GM23338 (cell line): Measurements from ENCODE around the gene PTPRN2.

Experiments used
- CREB1 ChIP-seq: fragments of 250-450 bp; sonication (Bioruptor Pico); IDR thresholded peaks from 2 replicates; pipeline ENCODE4 v1.5.0; 2020; ENCODE audit warnings: low read depth, mild to moderate bottlenecking, moderate library complexity
- EZH2 ChIP-seq: fragments of 200-600 bp; sonication (generic); IDR thresholded peaks from one replicate; pipeline ENCODE4 v1.8.0; 2017; ENCODE audit warnings: antibody characterized with exemption, mild to moderate bottlenecking, low read depth; ENCODE audit not compliant: unreplicated experiment
- EZH2phosphoT487 ChIP-seq: fragments of 200-600 bp; sonication (generic); IDR thresholded peaks from one replicate; pipeline ENCODE4 v1.8.1; 2018; ENCODE audit warnings: antibody characterized with exemption; ENCODE audit not compliant: unreplicated experiment
- JUNB ChIP-seq: IDR thresholded peaks from one replicate; pipeline ENCODE4 v1.6.1; 2016; ENCODE audit warnings: antibody characterized with exemption; ENCODE audit not compliant: unreplicated experiment
- NANOG ChIP-seq: IDR thresholded peaks from 2 replicates; pipeline ENCODE4 v1.6.1; 2016; ENCODE audit warnings: antibody characterized with exemption, borderline replicate concordance
- POLR2AphosphoS5 ChIP-seq: IDR thresholded peaks from 2 replicates; pipeline ENCODE4 v1.6.1; 2016; ENCODE audit warnings: antibody characterized with exemption, low read depth
- TF ChIP-seq, protein P1 (sequence below), 2 experiments: fragments of 200-600 bp in 1 of 2; sonication (generic) in 1 of 2; conservative IDR thresholded peaks; 2 replicates each; pipeline versions ENCODE4 v1.5.1 to v1.6.1; 2016 to 2017; ENCODE audit warnings: antibody characterized with exemption in 2 of 2, low read depth in 2 of 2, mild to moderate bottlenecking in 2 of 2, moderate library complexity in 1 of 2
- TF ChIP-seq, protein P2 (sequence below): IDR thresholded peaks from 2 replicates; pipeline ENCODE4 v1.6.1; 2016; ENCODE audit warnings: antibody characterized with exemption
- TF ChIP-seq, protein P3 (sequence below): IDR thresholded peaks from one replicate; pipeline ENCODE4 v1.6.1; 2018; ENCODE audit warnings: antibody characterized with exemption; ENCODE audit not compliant: unreplicated experiment

DNA sequence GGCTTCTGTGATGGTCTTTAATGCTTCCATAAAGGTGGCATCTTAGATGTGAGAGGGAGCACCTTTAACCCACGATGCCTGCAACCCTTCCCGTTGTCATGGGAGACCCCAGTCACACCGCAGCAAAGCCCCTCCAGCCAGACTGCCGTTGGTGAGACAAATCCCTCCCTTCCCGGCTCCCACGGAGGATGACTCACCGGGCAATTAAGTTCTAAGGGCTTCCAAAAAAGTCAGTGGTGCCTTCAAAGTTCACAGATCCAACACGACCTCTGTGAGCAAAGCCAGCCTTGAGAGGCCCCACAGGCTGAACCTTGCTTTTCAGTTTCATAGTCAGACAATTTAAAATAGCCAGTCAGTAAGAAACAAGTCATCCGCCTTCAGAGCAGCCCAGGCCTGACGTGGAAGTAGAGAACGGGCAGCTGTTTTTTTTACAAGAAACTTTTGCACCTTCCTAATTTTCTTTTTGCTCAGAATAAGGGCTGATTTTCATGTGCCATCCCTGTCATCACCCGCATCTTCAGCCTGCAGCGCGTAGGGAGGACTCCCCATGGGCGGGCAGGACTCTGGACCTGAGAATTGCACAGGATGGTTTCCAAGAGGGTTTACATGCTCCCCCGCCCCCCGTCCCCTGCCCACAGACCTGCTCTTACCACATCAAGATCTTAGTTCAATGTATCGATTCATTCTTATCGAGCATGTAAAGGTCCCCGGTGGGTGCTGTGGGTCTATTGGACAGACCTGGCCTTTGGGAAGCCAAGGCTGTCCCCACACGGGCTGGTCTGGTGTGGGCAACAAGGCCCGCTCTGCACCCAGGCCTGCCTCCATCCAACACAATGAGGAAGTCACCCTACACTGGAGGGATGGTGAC, 916.9 kb downstream of the PTPRN2 start:
- TF ChIP-seq, protein P1, sequence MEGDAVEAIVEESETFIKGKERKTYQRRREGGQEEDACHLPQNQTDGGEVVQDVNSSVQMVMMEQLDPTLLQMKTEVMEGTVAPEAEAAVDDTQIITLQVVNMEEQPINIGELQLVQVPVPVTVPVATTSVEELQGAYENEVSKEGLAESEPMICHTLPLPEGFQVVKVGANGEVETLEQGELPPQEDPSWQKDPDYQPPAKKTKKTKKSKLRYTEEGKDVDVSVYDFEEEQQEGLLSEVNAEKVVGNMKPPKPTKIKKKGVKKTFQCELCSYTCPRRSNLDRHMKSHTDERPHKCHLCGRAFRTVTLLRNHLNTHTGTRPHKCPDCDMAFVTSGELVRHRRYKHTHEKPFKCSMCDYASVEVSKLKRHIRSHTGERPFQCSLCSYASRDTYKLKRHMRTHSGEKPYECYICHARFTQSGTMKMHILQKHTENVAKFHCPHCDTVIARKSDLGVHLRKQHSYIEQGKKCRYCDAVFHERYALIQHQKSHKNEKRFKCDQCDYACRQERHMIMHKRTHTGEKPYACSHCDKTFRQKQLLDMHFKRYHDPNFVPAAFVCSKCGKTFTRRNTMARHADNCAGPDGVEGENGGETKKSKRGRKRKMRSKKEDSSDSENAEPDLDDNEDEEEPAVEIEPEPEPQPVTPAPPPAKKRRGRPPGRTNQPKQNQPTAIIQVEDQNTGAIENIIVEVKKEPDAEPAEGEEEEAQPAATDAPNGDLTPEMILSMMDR (conservative IDR thresholded peaks at IDR 0.05; ENCODE audit: low read depth in 2 of 2) = no peak
- TF ChIP-seq, protein P2, sequence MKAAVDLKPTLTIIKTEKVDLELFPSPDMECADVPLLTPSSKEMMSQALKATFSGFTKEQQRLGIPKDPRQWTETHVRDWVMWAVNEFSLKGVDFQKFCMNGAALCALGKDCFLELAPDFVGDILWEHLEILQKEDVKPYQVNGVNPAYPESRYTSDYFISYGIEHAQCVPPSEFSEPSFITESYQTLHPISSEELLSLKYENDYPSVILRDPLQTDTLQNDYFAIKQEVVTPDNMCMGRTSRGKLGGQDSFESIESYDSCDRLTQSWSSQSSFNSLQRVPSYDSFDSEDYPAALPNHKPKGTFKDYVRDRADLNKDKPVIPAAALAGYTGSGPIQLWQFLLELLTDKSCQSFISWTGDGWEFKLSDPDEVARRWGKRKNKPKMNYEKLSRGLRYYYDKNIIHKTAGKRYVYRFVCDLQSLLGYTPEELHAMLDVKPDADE = no peak
- TF ChIP-seq POLR2AphosphoS5 (no peak), NANOG (no peak), EZH2phosphoT487 (no peak), EZH2 (no peak), CREB1 (no peak), JUNB (no peak)
- TF ChIP-seq, protein P3, sequence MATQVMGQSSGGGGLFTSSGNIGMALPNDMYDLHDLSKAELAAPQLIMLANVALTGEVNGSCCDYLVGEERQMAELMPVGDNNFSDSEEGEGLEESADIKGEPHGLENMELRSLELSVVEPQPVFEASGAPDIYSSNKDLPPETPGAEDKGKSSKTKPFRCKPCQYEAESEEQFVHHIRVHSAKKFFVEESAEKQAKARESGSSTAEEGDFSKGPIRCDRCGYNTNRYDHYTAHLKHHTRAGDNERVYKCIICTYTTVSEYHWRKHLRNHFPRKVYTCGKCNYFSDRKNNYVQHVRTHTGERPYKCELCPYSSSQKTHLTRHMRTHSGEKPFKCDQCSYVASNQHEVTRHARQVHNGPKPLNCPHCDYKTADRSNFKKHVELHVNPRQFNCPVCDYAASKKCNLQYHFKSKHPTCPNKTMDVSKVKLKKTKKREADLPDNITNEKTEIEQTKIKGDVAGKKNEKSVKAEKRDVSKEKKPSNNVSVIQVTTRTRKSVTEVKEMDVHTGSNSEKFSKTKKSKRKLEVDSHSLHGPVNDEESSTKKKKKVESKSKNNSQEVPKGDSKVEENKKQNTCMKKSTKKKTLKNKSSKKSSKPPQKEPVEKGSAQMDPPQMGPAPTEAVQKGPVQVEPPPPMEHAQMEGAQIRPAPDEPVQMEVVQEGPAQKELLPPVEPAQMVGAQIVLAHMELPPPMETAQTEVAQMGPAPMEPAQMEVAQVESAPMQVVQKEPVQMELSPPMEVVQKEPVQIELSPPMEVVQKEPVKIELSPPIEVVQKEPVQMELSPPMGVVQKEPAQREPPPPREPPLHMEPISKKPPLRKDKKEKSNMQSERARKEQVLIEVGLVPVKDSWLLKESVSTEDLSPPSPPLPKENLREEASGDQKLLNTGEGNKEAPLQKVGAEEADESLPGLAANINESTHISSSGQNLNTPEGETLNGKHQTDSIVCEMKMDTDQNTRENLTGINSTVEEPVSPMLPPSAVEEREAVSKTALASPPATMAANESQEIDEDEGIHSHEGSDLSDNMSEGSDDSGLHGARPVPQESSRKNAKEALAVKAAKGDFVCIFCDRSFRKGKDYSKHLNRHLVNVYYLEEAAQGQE = no peak
